ENCODE results near the gene VMAC.
A peak's percentile ranks its signal among the peaks of the same experiment; 100 is the strongest.

The VMAC gene

DNA sequence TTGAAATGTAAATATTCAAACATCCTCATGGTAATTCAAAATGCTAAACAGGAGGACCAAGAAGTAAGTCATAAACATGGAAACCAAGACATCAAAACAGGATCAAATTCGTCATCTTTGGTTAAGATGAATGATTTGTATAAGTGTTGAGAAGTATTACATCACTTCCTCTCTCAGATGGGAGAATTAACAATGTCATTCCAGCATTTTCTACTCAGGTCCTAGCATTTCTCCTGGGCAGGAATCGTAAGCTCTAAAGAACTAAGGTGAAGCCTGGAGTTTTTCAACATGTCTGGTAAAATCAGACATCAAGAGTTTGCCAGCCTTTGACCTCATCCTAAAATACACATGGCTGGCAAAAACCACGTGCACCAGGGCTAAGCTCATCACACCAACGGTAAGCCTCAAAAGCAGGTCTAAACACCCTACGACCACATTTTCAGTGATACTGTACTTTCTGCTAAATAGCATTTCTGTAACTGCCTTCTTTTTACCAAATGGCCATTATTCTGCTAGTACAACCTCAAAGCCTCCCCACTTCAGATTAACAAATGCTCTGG lies 48.4 kb downstream of the VMAC start:
- no peak for DNase-seq (ENCODE audit: low spot score)

DNA sequence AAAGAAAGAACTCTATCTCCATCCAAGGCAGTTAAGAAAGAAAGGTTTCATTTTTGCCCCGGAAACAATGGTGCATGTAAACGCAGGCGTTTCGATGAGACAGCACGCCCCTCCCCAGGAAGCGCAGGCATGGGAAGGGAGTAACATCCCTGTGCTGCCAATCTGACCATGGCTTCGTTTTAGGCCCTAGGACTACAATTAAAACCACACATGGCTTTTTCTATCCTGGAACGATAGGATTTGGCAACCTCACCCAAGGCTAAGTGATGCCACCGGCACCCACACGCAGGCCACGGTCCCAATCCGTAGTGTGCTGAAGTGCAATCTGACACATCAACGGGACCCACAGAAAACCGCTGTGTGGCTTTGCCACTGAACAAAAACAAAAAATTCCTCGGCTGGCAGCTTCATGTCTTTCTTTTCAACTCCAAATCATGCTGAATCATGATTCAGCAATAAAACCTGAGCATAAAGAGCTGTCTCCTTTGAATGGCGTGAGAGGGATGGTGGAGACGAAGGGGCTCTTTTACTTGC lies 49.1 kb downstream of the VMAC start:
- peak; percentile 28 for DNase-seq (ENCODE audit: low spot score)

DNA sequence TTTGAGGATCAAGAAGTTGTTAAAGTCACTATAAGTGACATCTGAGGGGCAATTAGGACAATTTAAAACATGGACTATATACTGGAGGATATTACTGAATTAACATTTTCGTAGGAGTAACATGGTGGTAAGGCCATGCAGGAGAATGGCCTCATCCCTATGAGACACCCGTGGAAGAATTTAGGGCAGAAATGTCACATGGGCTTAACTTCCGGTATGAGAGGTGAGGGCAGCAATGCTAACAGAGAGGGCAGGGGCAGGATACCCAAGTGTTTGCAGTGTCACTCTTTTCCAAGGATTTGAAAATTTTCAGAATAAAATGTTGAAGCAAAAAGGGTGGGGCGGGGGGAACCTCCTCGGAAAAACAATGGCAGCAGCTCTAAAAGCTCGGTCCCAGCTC lies 49.6 kb downstream of the VMAC start:
- DNase-seq (ENCODE audit: low spot score): no peak

- DNase-seq (ENCODE audit: low spot score): no peak
Measured at GRCh38 chr19:5955636-5955935, 50.9 kb downstream of the VMAC start.

DNA sequence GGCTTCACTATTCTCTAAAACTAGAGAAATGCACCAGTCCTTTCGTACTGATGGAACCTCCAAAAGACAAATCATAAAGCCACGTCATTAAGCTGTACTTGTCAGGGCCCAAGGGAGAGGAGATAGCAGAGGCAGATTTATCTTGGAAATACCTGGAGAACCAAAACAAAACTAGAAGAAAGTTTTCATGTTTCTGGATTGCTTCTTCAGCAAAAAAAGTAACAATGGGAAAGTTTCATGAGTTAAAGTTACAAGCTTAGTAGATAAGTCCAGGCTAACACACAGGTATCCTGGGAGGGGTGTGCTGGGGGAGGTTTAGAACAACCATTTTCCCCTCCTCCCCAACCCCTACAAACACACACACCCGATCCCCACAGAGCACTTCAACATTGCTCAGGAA lies 51.7 kb downstream of the VMAC start:
- DNase-seq (ENCODE audit: low spot score): no peak

DNA sequence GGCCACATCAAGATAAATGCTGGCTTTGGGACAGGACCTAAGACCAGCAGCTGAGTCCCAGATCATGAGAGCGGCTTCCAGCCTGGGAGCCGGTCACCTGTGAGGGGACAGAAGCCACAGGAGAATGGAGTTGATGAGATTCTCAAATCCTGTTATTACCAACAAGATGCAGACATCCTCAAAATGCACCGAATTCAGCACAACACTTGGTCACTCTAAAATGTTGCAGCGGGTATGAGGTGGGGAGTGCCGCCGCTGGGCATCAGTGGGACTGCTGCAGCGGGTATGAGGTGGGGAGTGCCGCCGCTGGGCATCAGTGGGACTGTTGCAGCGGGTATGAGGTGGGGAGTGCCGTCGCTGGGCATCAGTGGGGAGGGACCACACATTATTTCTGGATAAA lies 52.1 kb downstream of the VMAC start:
- no peak for DNase-seq (ENCODE audit: low spot score)

DNA sequence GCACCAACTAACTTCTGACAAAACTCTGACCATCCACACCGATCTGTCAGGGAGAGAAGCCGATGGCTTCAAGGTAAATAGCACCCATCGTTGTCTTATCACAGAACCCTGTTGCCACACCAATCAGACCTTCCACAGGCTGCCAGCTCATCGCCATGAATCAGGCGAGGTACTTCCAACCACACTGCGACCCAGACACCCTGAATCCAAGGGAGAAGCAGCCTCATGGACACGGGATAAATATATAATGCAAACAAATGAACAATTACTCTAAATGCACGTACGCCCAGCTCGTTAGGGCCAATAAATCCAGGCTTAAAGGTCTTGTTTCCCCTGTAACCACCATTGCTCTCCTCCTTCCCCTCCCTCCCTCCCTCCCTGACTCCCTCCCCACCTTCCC lies 52.5 kb downstream of the VMAC start:
- no peak for DNase-seq (ENCODE audit: low spot score)

GRCh38 chr19:5958074-5958850 lies 53.6 kb downstream of the VMAC start:
- no peak for DNase-seq (ENCODE audit: low spot score)

DNA sequence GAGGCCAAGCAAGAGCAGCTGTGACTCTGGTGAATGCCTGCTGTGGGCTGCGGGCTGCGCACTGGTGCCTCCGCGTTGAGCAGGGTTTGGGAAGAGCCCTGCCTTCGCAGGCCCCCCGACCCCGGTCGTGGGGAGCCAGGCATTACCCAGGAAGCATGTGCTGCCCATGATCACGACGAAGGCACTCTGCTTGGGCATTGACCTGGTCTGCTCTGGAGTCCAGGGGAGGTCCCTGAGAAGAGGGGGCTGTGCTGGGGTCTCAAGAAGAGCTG lies 54.1 kb downstream of the VMAC start:
- no peak for DNase-seq (ENCODE audit: low spot score)

DNA sequence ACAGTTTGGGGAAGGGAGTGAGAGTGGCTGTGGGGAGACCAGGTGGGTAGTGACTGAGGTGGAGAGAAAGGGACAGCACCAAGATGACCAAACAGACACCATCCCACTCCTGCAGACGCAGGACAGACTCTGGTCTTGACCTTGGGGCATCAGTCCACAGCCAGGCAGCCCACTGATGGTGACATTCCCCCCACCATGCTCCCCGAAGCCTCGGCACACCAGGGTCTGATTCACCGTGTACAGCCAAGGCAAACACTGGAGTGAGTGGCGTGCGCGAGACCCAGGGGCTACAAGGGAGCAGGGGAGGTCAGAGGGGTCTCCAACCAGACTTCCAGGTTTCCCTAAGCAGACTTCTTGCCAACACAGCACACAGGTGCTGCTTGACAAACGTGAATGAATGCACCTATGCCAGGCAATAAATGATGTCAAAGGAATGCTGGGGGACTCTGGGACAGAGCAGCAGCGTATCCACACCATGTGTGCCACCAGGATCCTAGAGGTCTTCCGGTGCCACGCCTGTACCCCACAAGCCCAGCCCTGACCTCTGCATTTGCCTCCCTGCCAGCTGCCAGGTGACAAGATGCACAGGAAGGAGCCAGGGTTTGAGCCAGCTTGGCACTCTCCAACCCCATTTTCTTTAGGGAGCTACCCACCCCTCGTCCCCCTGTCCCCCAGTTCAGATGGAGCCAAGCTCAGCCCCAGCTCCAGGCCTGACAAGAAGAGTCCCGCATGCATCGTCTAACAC lies 54.8 kb downstream of the VMAC start:
- DNase-seq (ENCODE audit: low spot score): no peak

Data from CD4-positive, alpha-beta T cell treated with Interleukin-6 at 100 ng/mL for 8 hours (primary cell).